ENCODE measurements around the gene PPP1R11. TPM values are rescaled to one million over a fixed set of nuclear protein-coding genes. Genes with fewer than 3 reads are reported as not detected.

PPP1R11 gene
- total and polyA plus RNA-seq, 2 of the 13 experiments (the other 11 are each of a cell fraction or from before 2014, with no cell fraction given): 32.1 to 58.9 TPM

GRCh38 chr6:30102970-30103871 lies 36.2 kb downstream of the PPP1R11 start (continued):
- TF ChIP-seq KMT2B (CRISPR knock-in tag; IDR thresholded peaks at IDR 0.05) (no peak), ZNF577 (CRISPR knock-in tag; IDR thresholded peaks at IDR 0.05; ENCODE audit: borderline replicate concordance, low read depth) (no peak), HDAC2 (CRISPR knock-in tag; IDR thresholded peaks at IDR 0.05) (peak; percentile 66; the same call in 1 of the 2 replicates), ZFP36L2 (CRISPR knock-in tag; IDR thresholded peaks at IDR 0.05) (no peak), PITX1 (CRISPR knock-in tag; IDR thresholded peaks at IDR 0.05) (peak; percentile 77), ARID2 (CRISPR knock-in tag; IDR thresholded peaks at IDR 0.05; ENCODE audit: borderline replicate concordance) (no peak; the same call in 1 of the 2 replicates), ZBTB7B (CRISPR knock-in tag; IDR thresholded peaks at IDR 0.05) (peak; percentile 48; the same call in 1 of the 2 replicates), ZNF776 (CRISPR knock-in tag; IDR thresholded peaks at IDR 0.05) (no peak), ZNF761 (CRISPR knock-in tag; conservative IDR thresholded peaks at IDR 0.05) (no peak), NFATC3 (CRISPR knock-in tag; IDR thresholded peaks at IDR 0.05) (no peak), CCDC6 (CRISPR knock-in tag; IDR thresholded peaks at IDR 0.05) (no peak), ZNF784 (CRISPR knock-in tag; IDR thresholded peaks at IDR 0.05; ENCODE audit: borderline replicate concordance) (no peak), NFYC (CRISPR knock-in tag; IDR thresholded peaks at IDR 0.05) (no peak), PAXIP1 (CRISPR knock-in tag; conservative IDR thresholded peaks at IDR 0.05) (no peak; the same call in none of the 2 replicates), ZMYM4 (CRISPR knock-in tag; IDR thresholded peaks at IDR 0.05) (peak; percentile 61; the same call in 1 of the 2 replicates), SALL2 (CRISPR knock-in tag; IDR thresholded peaks at IDR 0.05) (0 out of 2 replicates have a peak, but pooled peaks have one; percentile 20), ZNF24 (IDR thresholded peaks at IDR 0.05) (no peak), ZNF772 (CRISPR knock-in tag; IDR thresholded peaks at IDR 0.05) (no peak), CBX1 (IDR thresholded peaks at IDR 0.05; ENCODE audit: low read depth) (no peak), ZNF558 (CRISPR knock-in tag; IDR thresholded peaks at IDR 0.05; ENCODE audit: borderline replicate concordance) (no peak), ZNF441 (CRISPR knock-in tag; IDR thresholded peaks at IDR 0.05; ENCODE audit: borderline replicate concordance) (no peak), ZBTB42 (CRISPR knock-in tag; IDR thresholded peaks at IDR 0.05) (no peak), ZNF878 (CRISPR knock-in tag; IDR thresholded peaks at IDR 0.05) (no peak), ZNF235 (CRISPR knock-in tag; IDR thresholded peaks at IDR 0.05; ENCODE audit: borderline replicate concordance) (no peak), ZBTB49 (CRISPR knock-in tag; IDR thresholded peaks at IDR 0.05; ENCODE audit: borderline replicate concordance) (no peak)
